Muscle layer of duodenum (tissue), 2 donors: ENCODE measurements around the gene POLE2.
"Not testable (repeated sequence)": the region's sequence is repeated elsewhere in the genome, so short reads cannot be mapped to it uniquely, and the experiment has no call there.

ENCODE experiments used
- H3K27ac ChIP-seq: one replicate; pipeline ENCODE4 v1.7.0; 2013; ENCODE audit warnings: mild to moderate bottlenecking, low read length
- H3K27me3 ChIP-seq: one replicate; pipeline ENCODE4 v1.7.0; 2013; ENCODE audit warnings: low read depth, mild to moderate bottlenecking, control low read depth, low read length
- H3K36me3 ChIP-seq, 2 donors: one replicate each; pipeline ENCODE4 v1.7.0; 2013; ENCODE audit warnings: low read length in 2 of 2, control low read depth in 1 of 2, mild to moderate bottlenecking in 1 of 2; ENCODE audit not compliant: insufficient read depth in 2 of 2, control insufficient read depth in 1 of 2
- H3K4me1 ChIP-seq, 2 donors: one replicate each; pipeline ENCODE4 v1.7.0; 2013; ENCODE audit warnings: low read length in 2 of 2, mild to moderate bottlenecking in 2 of 2, control low read depth in 1 of 2, moderate library complexity in 1 of 2; ENCODE audit not compliant: insufficient read depth in 2 of 2, control insufficient read depth in 1 of 2
- H3K4me3 ChIP-seq, 2 donors: one replicate each; pipeline ENCODE4 v1.7.0; 2013; ENCODE audit warnings: low read length in 2 of 2, low read depth in 1 of 2, mild to moderate bottlenecking in 1 of 2
- H3K9me3 ChIP-seq, 2 donors: one replicate each; pipeline ENCODE4 v1.7.0; 2013; ENCODE audit warnings: low read length in 2 of 2, control low read depth in 1 of 2, mild to moderate bottlenecking in 1 of 2; ENCODE audit not compliant: control insufficient read depth in 1 of 2
- donor health status: healthy.

POLE2 gene

DNA sequence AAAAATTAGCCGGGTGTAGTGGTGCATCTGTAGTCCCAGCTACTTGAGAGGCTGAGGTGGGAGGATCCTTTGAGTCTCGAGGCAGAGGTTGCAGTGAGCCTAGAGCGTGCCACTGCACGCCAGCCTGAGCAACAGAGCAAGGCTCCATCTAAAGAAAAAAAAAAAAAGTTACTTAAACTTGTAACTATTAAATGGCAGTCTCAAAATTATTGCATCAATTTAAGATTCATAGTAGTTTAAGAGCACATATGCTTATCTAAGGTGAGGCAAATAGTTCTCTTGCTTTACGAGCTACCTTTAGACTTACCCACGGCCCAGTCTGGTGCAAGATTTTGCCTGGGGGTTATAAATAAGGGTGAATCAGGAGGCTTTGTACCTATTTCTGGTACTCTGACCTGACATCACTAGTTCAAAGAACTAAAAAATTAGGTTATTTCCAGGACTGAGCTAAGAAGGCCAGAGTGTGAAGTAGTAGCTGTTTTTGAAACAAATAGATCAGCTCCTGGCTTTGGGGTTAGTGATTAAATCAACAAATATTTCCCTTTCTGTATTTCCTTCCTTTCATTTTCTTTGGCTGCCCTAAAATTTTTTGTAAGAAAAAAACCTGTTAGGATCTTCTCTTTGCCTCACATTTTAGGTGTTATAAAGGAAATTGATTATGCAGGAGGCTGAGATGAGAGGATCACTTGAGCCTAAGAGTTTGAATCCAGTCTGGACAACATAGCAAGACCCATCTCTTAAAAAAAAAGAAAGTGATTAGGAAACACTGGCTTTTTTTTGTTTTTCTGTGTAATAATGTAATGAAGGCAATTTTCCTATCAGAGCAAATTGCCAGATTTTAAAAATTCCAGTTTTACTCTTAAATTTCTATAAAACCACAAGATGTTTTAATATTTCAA, 63.8 kb downstream of the POLE2 start:
- Histone ChIP-seq H3K4me3 (peak overlapping the region in 1 of 2 donors; percentile 7), H3K27me3 (no peaks in the 10 kb centered on the region), H3K27ac (no peak overlapping the region)

DNA sequence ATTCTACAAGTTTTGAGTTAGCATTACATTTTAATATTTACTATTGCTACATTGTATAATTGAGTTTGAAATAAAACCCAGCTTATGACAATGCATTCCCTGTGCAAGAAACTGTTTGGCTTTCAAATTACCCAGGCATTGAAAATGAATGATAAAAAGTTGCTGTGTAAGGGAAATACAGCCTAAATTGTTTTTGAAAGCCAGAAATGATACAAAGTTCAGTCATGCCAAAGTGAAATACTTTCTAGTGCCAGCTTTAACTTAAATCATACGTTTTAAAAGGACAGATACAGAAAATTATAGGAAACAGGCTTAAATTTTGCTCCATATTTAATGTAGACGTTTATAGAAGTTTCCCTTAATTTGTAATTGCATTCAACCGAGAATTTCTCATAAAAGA, 64.6 kb downstream of the POLE2 start:
- no peaks in the 10 kb centered on the region for H3K9me3 ChIP-seq
- no peak overlapping the region for H3K27ac ChIP-seq
- H3K36me3 ChIP-seq: peaks cover 0 to 7% of the 10 kb centered on the region in 2 donors
- H3K4me3 ChIP-seq: peak overlapping the region in 1 of 2 donors; percentile 96
- H3K4me1 ChIP-seq: peaks cover 18 to 25% of the 10 kb centered on the region in 2 donors
- H3K27me3 ChIP-seq: no peaks in the 10 kb centered on the region

More for the DNA sequence above, 63.8 kb downstream of the POLE2 start:
- H3K9me3 ChIP-seq: no peaks in the 10 kb centered on the region
- peaks cover 0 to 7% of the 10 kb centered on the region in 2 donors for H3K36me3 ChIP-seq
- peaks cover 15 to 25% of the 10 kb centered on the region in 2 donors for H3K4me1 ChIP-seq

DNA sequence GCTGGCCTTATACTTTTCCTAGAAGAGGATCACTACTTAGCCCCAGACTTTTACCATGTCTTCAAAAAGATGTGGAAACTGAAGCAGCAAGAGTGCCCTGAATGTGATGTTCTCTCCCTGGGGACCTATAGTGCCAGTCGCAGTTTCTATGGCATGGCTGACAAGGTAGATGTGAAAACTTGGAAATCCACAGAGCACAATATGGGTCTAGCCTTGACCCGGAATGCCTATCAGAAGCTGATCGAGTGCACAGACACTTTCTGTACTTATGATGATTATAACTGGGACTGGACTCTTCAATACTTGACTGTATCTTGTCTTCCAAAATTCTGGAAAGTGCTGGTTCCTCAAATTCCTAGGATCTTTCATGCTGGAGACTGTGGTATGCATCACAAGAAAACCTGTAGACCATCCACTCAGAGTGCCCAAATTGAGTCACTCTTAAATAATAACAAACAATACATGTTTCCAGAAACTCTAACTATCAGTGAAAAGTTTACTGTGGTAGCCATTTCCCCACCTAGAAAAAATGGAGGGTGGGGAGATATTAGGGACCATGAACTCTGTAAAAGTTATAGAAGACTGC, 65.9 kb downstream of the POLE2 start:
- peak overlapping the region; percentile 40 for H3K27ac ChIP-seq
- H3K4me1 ChIP-seq: peaks cover 18 to 25% of the 10 kb centered on the region in 2 donors
- peaks cover 5 to 13% of the 10 kb centered on the region in 2 donors for H3K36me3 ChIP-seq
- H3K4me3 ChIP-seq: peak overlapping the region; percentile 90 to 96
- H3K9me3 ChIP-seq: no peaks in the 10 kb centered on the region
- no peaks in the 10 kb centered on the region for H3K27me3 ChIP-seq

DNA sequence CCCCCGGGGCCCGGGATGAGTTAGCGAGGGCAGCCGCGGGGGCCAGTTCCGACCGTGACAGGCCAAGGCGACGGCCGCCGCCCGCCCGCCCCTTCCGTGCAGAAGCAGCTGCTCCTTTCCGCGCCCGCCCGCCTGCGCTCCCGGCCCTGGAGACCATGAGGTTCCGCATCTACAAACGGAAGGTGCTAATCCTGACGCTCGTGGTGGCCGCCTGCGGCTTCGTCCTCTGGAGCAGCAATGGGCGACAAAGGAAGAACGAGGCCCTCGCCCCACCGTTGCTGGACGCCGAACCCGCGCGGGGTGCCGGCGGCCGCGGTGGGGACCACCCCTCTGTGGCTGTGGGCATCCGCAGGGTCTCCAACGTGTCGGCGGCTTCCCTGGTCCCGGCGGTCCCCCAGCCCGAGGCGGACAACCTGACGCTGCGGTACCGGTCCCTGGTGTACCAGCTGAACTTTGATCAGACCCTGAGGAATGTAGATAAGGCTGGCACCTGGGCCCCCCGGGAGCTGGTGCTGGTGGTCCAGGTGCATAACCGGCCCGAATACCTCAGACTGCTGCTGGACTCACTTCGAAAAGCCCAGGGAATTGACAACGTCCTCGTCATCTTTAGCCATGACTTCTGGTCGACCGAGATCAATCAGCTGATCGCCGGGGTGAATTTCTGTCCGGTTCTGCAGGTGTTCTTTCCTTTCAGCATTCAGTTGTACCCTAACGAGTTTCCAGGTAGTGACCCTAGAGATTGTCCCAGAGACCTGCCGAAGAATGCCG, 66.7 kb downstream of the POLE2 start:
- H3K4me3 ChIP-seq: peak overlapping the region; percentile 90 to 96
- H3K4me1 ChIP-seq: peaks cover 18 to 25% of the 10 kb centered on the region in 2 donors
- H3K9me3 ChIP-seq: no peaks in the 10 kb centered on the region
- peak overlapping the region; percentile 99 for H3K27ac ChIP-seq
- H3K36me3 ChIP-seq: peaks cover 5 to 12% of the 10 kb centered on the region in 2 donors
- no peaks in the 10 kb centered on the region for H3K27me3 ChIP-seq

DNA sequence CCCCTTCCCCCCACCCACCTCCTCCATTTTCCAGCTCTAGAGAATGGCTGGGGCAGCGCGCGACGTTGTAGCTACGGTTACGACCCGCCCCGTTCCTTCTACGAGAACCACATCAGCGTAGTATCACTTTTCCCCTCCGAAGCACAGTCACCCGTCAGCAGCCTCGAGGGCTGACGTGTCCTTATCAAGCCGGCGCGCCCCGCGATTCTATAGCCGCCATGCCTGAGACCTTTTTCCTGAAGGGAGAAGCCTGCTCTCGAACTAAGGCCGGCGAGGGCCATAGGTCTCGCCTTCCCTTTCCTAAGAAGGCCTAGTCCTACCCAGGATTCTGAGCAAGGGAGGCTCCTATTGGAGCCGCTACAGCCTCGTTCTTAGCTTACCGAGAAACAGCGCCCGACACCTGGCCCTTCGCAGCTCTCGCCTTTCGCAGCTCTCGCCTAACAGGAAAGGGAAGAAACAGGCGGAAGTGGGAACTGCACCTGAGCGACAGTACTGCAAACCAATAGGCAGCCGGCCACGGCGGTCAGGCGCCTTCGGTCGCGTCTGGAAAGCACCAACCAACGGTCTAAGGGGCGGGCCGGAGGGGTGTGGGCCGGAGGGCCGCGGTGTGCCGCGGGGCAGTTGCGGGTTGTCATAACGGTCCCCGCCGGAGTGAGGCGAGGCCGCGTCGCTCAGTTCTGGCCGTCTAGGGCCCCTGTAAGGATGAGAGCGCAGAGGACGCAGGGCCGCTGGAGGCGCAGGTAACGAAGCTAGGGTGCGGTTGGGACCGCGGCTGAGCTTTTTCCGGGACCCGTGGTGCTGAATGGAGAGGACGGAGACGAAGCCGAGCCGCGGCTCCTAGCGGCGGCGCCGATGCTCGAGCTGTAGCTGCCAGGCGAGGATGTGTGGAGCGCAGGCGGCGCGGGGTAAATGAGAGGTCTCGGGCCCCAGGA, 67.6 kb downstream of the POLE2 start, which contains the start of the genes MGAT2 and RPL36AL:
TSS of gene MGAT2 (plus strand) at position 618 of the 932 bp plus-strand sequence. CDS start 470 bp downstream, outside the sequence.
TSS of gene RPL36AL (minus strand) at position 445 of the 932 bp plus-strand sequence. CDS start 1,522 bp downstream, outside the sequence.
- Histone ChIP-seq H3K36me3 (peaks cover 5 to 9% of the 10 kb centered on the region in 2 donors), H3K27me3 (no peaks in the 10 kb centered on the region), H3K4me1 (peaks cover 18 to 25% of the 10 kb centered on the region in 2 donors), H3K27ac (peak within 1 kb of the TSS; percentile 99), H3K9me3 (no peaks in the 10 kb centered on the region), H3K4me3 (peak within 1 kb of the TSS; percentile 90 to 96)

DNA sequence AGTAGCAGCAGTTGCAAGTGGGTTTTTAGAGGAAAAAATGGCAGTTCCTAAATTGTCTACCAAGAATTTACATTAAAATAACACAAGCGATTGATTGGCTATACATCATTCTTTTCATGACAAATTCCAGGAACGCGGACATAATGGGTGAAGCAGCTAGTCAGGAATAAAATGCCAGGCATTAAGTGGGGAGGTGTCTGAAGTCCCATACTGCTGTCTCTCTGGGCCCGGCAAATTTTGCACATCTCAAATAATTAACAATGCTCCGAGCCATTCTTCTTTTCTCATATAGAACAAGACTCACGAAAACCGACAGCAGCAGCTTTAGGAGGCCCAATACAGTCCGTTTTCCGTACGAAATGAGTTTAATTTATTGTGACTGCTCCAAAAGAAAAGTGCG, 68.3 kb downstream of the POLE2 start:
- peak overlapping the region; percentile 90 to 96 for H3K4me3 ChIP-seq

DNA sequence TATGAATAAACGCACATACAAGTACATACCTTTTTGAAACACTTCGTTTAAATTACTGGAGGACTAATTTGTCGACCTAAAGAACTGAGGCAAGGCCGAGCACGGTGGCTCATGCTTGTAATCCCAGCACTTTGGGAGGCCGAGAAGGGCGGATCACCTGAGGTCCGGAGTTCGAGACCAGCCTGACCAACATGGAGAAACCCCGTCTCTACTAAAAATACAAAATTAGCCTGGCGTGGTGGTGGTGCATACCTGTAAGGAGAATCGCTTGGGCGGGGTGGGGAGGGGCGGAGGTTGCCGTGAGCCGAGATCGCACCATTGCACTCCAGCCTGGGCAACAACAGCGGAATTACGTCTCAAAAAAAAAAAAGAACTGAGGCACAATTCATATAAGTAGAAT, 68.7 kb downstream of the POLE2 start:
- H3K9me3 ChIP-seq, H3K27me3 ChIP-seq, H3K36me3 ChIP-seq: not testable (repeated sequence)
- peak overlapping the region; percentile 90 to 96 for H3K4me3 ChIP-seq
- H3K4me1 ChIP-seq: peaks cover 18 to 25% of the 10 kb centered on the region in 2 donors
- H3K27ac ChIP-seq: peak overlapping the region; percentile 99

More for the DNA sequence above, 68.3 kb downstream of the POLE2 start:
- H3K9me3 ChIP-seq: no peaks in the 10 kb centered on the region
- H3K27ac ChIP-seq: peak overlapping the region; percentile 99
- peaks cover 18 to 25% of the 10 kb centered on the region in 2 donors for H3K4me1 ChIP-seq
- peaks cover 5 to 9% of the 10 kb centered on the region in 2 donors for H3K36me3 ChIP-seq
- H3K27me3 ChIP-seq: no peaks in the 10 kb centered on the region

DNA sequence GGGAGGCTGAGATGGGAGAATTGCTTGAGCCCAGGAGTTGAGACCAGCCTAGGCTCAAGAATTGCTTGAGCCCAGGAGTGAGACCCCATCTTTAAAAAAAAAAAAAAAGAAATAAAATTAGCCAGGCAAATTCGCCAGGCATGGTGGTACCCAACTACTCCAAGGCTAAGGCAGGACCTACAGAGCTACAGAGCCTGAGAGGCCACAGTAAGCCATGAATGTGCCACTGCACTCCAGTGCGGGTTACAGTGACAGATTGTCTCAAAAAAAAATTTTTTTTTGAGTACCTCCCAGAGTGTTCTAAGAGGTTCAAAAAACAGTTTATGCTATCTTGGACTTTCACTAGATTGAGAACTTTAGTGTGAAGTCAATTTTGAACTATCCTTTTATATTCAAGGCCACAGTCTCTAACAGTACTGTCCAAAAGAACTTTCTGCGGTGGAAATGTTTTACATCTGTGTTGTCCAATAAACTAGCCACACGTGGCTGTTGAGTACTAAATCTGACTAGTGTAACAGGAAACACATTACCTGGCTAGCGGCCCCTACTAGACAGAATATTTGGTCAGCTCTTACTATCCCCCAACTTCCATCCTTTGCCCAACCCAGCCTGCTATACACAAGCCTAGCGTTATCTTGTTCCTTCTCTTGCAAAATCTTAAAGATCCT, 70.0 kb downstream of the POLE2 start:
- no peak overlapping the region for H3K27ac ChIP-seq
- H3K36me3 ChIP-seq: peaks cover 5 to 9% of the 10 kb centered on the region in 2 donors
- H3K9me3 ChIP-seq: no peaks in the 10 kb centered on the region
- peaks cover 16 to 17% of the 10 kb centered on the region in 2 donors for H3K4me1 ChIP-seq
- no peak overlapping the region for H3K4me3 ChIP-seq
- no peaks in the 10 kb centered on the region for H3K27me3 ChIP-seq

DNA sequence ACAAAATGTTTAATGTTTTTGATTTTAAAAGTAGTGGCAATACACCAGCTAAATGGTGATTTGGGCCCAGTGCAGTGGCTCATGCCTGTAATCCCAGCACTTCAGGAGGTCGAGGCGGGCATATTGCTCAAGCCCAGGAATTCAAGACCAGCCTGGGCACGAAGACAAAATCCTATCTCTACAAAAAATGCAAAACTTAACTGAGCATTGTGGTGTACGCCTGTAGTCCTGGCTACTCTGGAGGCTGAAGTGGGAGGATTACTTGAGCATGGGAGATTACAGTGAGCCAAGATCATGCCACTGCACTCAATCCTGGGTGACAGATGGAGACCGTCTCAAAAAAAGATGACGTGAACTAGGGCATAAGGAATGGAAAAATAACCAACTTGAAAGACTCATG, 72.2 kb downstream of the POLE2 start:
- Histone ChIP-seq H3K27ac (no peak overlapping the region), H3K9me3 (no peaks in the 10 kb centered on the region)

DNA sequence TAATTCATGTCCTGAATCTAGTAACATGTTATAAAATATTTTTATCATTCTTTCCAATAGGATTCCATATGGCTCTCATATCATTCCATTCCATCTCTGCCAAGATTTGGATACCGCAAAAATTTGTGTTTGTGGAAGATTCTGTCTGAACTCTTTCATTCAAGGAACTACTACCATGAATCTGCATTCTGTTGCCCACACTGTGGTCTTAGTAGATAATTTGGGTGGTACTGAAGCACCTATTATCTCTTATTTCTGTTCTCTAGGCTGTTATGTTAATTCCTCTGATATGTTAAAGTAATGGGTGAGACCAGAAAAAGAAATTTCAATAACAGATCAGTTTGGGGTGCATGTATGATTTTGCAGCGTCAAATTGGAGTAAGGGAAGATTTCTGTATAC, 73.8 kb downstream of the POLE2 start:
- no peaks in the 10 kb centered on the region for H3K9me3 ChIP-seq
- H3K4me1 ChIP-seq: peaks cover 0 to 3% of the 10 kb centered on the region in 2 donors
- no peaks in the 10 kb centered on the region for H3K27me3 ChIP-seq
- H3K27ac ChIP-seq: no peak overlapping the region
- peaks cover 5 to 9% of the 10 kb centered on the region in 2 donors for H3K36me3 ChIP-seq
- no peak overlapping the region for H3K4me3 ChIP-seq

More for the DNA sequence above, 72.2 kb downstream of the POLE2 start:
- H3K4me1 ChIP-seq: peaks cover 0 to 3% of the 10 kb centered on the region in 2 donors
- peaks cover 5 to 9% of the 10 kb centered on the region in 2 donors for H3K36me3 ChIP-seq
- no peak overlapping the region for H3K4me3 ChIP-seq
- H3K27me3 ChIP-seq: no peaks in the 10 kb centered on the region
